GM18907 (cell line): ENCODE results near the gene INAFM1.

Source experiments
- ATAC-seq: cut with Tn5 transposase; IDR thresholded peaks from one replicate; pipeline ENCODE4 v1.9.1; 2021; ENCODE audit warnings: mild to moderate bottlenecking, moderate library complexity; ENCODE audit not compliant: unreplicated experiment

Gene INAFM1

DNA sequence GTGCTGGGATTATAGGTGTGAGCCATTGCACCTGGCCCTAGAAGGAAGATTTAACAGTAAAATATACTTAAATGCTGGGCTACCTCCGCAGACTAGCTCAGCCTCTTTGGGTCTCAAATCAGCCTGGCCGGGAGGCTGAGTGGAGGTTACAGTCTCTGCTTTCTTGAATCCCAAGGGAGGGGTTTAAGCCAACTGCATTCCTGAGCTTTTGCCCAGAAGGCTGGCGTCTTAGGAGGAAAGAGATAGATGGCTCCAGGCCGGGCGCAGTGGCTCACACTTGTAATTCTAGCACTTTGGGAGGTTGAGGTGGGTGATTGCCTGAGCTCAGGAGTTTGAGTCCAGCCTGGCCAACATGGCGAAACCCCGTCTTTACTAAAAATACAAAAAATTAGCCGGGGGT, 34.4 kb downstream of the INAFM1 start:
- no peak for ATAC-seq

DNA sequence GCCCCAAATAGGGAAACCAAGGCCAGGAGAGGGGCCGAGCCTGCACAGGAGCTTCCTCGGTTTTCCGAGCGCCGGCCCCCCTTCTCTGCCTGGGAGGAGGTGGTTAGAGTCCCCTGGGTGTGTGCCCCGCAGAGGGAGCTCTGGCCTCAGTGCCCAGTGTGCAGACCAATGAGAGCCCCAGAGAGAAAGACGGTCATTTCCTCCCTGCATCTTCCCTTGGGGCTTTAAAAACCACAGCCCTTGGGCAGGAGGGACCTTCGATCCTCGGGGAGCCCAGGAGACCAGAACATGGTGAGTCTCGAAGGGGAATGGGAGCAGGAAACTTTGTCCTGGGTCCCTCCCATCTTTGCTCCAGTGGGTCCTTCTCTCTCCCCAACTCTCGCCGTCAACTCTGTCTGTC, 34.9 kb downstream of the INAFM1 start, which contains the start of gene C5AR1:
Gene C5AR1, plus strand, starts transcription at position 254 of the 400 bp plus-strand sequence. Its CDS starts 35 bp downstream, at position 289.
- ATAC-seq, result no peak

DNA sequence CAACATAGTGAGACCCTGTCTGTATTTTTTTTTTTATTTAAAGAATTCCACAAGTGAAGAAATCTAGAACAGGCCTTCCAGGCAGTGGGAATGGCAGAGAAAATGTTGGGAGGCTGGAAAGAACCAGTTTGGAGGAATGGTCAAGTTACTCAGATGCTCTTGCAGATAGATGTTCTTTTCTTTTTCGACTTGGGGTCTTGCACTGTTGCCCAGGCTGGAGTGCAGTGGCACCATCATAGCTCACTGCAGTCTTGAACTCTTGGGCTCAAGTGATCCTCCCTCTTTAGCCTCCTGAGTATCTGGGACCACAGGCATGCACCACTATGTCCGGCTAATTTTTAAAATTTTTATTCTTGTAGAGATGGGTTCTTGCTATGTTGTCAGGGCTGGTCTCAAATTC, 35.6 kb downstream of the INAFM1 start:
- ATAC-seq, result no peak

DNA sequence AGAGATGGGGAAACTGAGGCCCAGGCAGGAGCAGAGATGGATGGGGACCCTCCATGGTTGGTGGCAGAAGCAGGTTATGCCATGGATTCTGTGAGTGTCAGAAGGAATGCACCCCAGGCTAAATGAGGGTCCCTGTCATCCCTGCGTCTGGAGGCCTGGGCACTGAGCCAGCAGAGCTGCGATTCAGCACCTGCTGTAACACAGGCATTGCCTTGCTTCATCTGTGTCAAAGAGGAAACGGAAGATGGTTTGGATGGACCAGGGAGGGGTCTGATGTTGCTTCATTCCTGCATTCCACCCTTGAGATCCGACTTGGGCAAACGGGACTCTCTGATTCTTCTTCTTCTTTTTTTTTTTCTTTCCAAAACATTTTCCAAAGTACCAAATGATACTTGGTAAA, 36.1 kb downstream of the INAFM1 start:
- no peak for ATAC-seq

DNA sequence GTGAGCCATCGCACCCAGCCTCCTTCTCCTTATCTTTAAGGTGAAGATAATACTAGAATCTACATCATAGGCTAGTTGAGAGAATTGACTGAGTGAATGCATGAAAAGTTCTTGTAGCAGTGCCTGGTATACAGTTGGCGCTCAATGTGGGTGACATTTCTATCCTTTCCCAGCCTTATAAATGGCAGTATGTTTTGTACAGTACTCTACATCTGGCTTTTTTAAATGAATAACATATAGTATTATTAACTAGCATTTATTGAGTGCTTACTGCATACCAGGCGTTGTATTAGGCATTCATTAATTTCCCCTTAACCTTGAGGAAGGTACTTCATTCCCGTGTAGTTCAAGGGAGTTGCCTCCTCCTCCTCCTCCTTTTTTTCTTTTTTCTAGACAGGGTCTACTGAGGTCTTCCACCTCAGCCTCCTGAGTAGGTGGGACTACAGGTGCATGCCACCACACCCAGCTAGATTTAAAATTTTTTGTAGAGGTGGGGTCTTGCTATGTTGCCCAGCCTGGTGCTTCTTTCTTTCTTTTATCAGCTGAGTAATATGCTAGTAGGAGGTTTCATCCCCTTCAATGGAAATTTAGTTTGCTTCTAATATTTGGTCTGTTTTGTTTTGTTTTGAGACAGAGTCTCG, 37.8 kb downstream of the INAFM1 start:
- ATAC-seq, result no peak

DNA sequence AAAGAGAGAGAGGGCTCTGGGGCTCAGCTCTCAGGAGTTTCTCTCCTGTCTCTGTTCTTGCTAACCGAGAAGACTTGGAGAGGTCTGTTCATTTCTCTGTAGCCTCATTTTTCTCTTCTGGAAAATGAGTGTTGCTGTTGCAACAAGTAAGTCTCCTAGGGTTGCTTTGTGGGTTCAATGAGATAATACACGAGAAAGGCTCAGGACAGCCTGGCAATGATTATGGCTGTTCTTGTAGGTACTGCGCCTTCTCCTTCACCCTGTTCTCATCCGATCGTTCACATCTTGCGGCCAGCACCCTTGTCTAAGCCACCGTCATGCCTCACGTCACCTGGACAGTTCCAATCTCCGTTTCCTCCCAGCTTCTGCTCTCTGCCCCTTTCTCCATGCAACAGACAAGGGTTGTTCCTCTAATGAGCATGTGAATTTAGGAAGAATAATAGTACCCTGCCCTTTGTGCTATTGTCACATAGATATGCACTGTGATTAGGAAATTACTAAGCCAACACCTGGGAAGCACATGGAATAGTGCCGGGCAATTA, 39.1 kb downstream of the INAFM1 start:
- no peak for ATAC-seq

DNA sequence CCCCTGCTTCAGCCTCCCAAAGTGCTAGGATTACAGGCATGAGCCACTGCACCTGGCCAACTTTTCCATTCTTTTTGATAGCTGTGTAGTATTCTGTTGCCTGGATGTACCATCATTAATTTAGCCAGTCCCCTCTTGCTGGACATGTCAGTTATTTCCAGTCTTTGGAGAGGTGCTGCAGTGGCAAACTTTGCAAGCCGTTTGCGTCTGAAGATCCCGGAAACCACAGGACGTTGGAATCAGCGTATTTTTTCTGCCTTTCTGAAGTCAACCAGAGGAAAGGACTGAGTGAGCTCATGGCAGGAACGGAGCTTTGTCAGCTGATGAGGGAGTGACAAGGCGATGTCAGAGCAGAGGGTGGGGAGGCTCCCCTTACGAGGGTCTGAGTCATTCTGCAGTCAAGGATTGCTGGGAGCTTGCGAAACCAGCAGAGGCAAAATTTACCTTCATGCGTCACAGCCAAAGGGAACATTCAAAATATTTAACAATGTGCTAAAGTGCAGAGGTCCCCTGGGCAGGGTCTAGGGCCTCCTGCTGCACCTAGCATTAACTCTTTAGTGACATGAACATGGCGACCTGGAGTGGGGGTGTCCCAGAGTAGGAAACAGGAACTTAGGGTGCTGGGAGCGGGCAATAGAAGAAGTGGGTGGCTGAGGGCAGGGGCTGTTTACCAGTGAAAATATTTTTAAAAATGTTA, 40.6 kb downstream of the INAFM1 start:
- no peak for ATAC-seq

DNA sequence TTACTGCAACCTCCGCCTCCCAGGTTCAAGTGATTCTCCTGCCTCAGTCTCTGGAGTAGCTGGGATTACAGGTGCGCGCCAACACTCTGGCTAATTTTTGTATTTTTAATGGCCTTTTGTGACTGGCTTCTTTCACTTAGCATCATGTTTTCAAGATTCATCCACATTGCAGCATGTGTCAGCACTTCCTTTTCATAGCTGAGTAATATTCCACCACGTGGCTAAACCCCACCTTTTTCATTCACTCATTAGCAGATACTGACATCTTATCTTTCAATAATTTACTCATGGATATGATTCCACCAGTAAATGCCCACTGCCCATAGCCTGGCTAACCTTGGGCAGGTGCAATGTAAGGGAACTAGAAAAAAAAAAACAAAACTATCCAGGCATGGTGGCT, 41.8 kb downstream of the INAFM1 start:
- no peak for ATAC-seq

DNA sequence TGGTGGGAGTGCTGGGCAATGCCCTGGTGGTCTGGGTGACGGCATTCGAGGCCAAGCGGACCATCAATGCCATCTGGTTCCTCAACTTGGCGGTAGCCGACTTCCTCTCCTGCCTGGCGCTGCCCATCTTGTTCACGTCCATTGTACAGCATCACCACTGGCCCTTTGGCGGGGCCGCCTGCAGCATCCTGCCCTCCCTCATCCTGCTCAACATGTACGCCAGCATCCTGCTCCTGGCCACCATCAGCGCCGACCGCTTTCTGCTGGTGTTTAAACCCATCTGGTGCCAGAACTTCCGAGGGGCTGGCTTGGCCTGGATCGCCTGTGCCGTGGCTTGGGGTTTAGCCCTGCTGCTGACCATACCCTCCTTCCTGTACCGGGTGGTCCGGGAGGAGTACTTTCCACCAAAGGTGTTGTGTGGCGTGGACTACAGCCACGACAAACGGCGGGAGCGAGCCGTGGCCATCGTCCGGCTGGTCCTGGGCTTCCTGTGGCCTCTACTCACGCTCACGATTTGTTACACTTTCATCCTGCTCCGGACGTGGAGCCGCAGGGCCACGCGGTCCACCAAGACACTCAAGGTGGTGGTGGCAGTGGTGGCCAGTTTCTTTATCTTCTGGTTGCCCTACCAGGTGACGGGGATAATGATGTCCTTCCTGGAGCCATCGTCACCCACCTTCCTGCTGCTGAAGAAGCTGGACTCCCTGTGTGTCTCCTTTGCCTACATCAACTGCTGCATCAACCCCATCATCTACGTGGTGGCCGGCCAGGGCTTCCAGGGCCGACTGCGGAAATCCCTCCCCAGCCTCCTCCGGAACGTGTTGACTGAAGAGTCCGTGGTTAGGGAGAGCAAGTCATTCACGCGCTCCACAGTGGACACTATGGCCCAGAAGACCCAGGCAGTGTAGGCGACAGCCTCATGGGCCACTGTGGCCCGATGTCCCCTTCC, 45.5 kb downstream of the INAFM1 start:
- no peak for ATAC-seq

DNA sequence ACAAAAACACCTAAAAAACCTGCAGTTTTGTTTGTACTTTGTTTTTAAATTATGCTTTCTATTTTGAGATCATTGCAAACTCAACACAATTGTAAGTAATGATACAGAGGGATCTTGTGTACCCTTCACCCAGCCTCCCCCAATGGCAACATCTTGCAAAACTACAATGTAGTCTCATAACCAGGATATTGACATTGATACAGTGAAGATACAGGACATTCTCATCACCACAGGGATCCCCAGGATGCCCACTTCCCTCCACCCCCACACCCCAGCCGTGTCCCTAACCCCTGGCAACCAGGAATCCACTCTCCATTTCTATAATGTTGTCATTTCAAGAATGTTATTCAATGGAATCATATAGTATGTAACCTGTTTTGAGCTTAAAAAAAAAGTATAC, 46.9 kb downstream of the INAFM1 start:
- ATAC-seq, result no peak

DNA sequence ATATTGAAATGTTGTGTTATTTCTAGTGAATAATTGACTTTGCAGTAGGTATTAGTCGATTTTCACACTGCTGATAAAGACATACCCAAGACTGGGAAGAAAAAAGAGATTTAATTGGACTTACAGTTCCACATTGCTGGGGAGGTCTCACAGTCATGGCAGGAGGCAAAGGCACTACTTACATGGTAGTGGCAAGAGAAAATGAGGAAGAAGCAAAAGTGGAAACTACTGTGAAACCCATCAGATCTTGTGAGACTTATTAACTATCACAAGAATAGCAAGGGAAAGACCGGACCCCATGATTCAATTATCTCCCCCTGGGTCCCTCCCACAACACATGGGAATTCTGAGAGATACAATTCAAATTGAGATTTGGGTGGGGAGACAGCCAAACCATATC, 47.4 kb downstream of the INAFM1 start:
- no peak for ATAC-seq

DNA sequence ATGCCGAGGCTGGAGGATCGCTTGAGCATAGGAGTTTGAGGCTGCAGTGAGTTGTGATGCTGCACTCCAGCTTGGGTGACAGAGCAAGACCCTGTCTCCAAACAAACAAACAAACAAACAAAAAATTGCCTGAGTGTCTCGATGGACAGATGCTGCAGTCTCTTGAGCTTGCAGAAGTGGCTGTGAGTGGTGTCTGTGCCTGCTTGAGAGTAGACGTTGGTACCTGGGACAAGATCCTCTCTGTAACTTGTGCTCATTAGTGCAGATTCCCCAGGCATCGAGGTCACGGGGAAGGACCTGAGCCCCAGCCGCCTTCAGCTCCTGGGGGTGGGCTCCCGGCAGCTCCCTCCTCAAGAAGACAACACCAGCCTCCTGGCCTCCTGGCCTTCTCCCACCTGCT, 48.7 kb downstream of the INAFM1 start:
- ATAC-seq, result no peak

DNA sequence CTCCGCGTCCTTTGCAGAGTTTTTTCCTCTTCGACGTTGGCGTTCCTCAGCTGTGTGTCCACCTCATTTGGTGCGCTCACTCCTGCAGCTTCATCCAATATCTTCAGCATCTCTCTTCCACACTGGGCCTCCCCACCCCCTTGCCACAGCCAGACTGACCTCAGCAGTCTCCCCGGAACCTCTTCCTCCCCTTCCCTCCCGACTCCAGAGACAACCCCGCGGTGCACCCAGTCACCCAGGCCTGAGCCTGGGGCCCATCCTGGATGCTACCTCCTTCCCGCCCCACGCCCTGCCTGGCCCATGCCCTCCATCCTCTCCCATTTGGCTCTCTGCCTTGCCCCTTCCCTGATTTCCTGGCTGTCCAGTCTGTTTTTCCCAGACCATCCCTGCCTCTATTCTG, 49.2 kb downstream of the INAFM1 start:
- no peak for ATAC-seq

DNA sequence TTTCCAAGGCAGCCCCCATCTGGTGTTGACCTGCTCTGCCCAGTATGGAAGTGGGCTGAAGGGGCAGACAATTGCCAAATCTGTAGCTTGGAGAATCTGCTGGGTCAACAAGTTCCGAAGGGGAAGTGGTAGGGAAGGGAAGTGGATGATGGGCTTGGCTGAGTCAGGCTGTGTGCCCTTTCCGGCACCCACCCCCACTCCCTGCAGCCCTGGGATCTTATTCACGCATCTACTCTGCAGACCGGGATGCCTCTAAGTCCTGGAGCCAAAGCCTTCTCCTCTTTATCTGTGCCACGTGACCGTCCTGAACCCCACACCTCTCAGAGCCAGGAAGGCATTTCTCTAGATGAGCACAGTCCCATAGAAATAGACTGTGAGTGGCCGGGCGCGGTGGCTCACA, 49.8 kb downstream of the INAFM1 start:
- ATAC-seq, result no peak
